ENCODE measurements around the gene OLR1. TPM values are rescaled to one million over a fixed set of nuclear protein-coding genes. Genes with fewer than 3 reads are reported as not detected.

Gene OLR1
- total RNA-seq, 1 donor from 2014 or later: not detected

- Mint-ChIP-seq H3K36me3 (ENCODE audit: low read depth) (no peaks in the 10 kb centered on the region), H3K9me3 (no peaks in the 10 kb centered on the region), H3K27ac (ENCODE audit: unreplicated experiment) (no peak overlapping the region), H3K4me3 (no peak overlapping the region), H3K27me3 (ENCODE audit: low read depth) (no peaks in the 10 kb centered on the region), H3K4me1 (peaks cover 6% of the 10 kb centered on the region)
- no peak for DNase-seq (ENCODE audit: low read depth, low spot score)
- no peak for TF ChIP-seq CTCF (conservative IDR thresholded peaks at IDR 0.05)
These were observed 28.8 kb downstream of the OLR1 start for GRCh38 chr12:10142976-10143589.

- Mint-ChIP-seq H3K27me3 (ENCODE audit: low read depth) (no peaks in the 10 kb centered on the region), H3K36me3 (ENCODE audit: low read depth) (no peaks in the 10 kb centered on the region), H3K9me3 (no peaks in the 10 kb centered on the region), H3K27ac (ENCODE audit: unreplicated experiment) (no peak overlapping the region), H3K4me1 (peaks cover 6% of the 10 kb centered on the region), H3K4me3 (no peak overlapping the region)
- peak; percentile 22 for DNase-seq (ENCODE audit: low read depth, low spot score)
- TF ChIP-seq CTCF (conservative IDR thresholded peaks at IDR 0.05): peak; percentile 92
These were observed 31.9 kb downstream of the OLR1 start for GRCh38 chr12:10140001-10140400.

- peak overlapping the region; percentile 73 for H3K27ac Mint-ChIP-seq (ENCODE audit: unreplicated experiment)
- no peaks in the 10 kb centered on the region for H3K27me3 Mint-ChIP-seq (ENCODE audit: low read depth)
- no peaks in the 10 kb centered on the region for H3K36me3 Mint-ChIP-seq (ENCODE audit: low read depth)
- H3K4me1 Mint-ChIP-seq: peaks cover 8% of the 10 kb centered on the region
- no peaks in the 10 kb centered on the region for H3K9me3 Mint-ChIP-seq
- DNase-seq (ENCODE audit: low read depth, low spot score): no peak
- no peak overlapping the region for H3K4me3 Mint-ChIP-seq
- TF ChIP-seq CTCF (conservative IDR thresholded peaks at IDR 0.05): no peak
These were observed 35.2 kb downstream of the OLR1 start for GRCh38 chr12:10136637-10137205.

GRCh38 chr12:10135126-10135525 lies 36.8 kb downstream of the OLR1 start:
- no peak for TF ChIP-seq CTCF (conservative IDR thresholded peaks at IDR 0.05)
- H3K4me1 Mint-ChIP-seq: peaks cover 8% of the 10 kb centered on the region
- no peak for DNase-seq (ENCODE audit: low read depth, low spot score)

GRCh38 chr12:10132850-10133370 lies 39.0 kb downstream of the OLR1 start:
- no peak overlapping the region for H3K27ac Mint-ChIP-seq (ENCODE audit: unreplicated experiment)
- H3K4me1 Mint-ChIP-seq: peaks cover 8% of the 10 kb centered on the region

More at GRCh38 chr12:10135126-10135525, 36.8 kb downstream of the OLR1 start:
- Mint-ChIP-seq H3K9me3 (no peaks in the 10 kb centered on the region), H3K4me3 (no peak overlapping the region), H3K27me3 (ENCODE audit: low read depth) (no peaks in the 10 kb centered on the region), H3K36me3 (ENCODE audit: low read depth) (no peaks in the 10 kb centered on the region), H3K27ac (ENCODE audit: unreplicated experiment) (no peak overlapping the region)

More at GRCh38 chr12:10132850-10133370, 39.0 kb downstream of the OLR1 start:
- Mint-ChIP-seq H3K36me3 (ENCODE audit: low read depth) (no peaks in the 10 kb centered on the region), H3K9me3 (no peaks in the 10 kb centered on the region), H3K4me3 (no peak overlapping the region), H3K27me3 (ENCODE audit: low read depth) (no peaks in the 10 kb centered on the region)
- no peak for DNase-seq (ENCODE audit: low read depth, low spot score)
- no peak for TF ChIP-seq CTCF (conservative IDR thresholded peaks at IDR 0.05)

All from neural crest cell (in vitro differentiated cells).